ENCODE measurements around the gene TTC13. TPM values are rescaled to one million over a fixed set of nuclear protein-coding genes. Genes with fewer than 3 reads are reported as not detected.

Gene TTC13
- total and polyA plus RNA-seq, 2 of the 13 experiments (the other 11 are each of a cell fraction or from before 2014, with no cell fraction given), result 5.8 to 15.9 TPM

GRCh38 chr1:230978491-230979388 lies at the start of gene TTC13, which contains the start of gene ARV1 (continued):
- TF ChIP-seq ZNF646 (CRISPR knock-in tag; IDR thresholded peaks at IDR 0.05) (no peak), EP300 (IDR thresholded peaks at IDR 0.05; ENCODE audit: low read depth in 2 of 2, low read length in 2 of 2) (no peak), EP300 (CRISPR knock-in tag; IDR thresholded peaks at IDR 0.05; ENCODE audit: borderline replicate concordance) (0 out of 2 replicates have a peak, but pooled peaks have one; percentile 15), PRDM15 (CRISPR knock-in tag; IDR thresholded peaks at IDR 0.05) (peak; percentile 78), ZNF580 (CRISPR knock-in tag; IDR thresholded peaks at IDR 0.05; ENCODE audit: borderline replicate concordance, low read depth) (peak; percentile 82; the same call in 1 of the 2 replicates), GRHL1 (CRISPR knock-in tag; conservative IDR thresholded peaks at IDR 0.05) (no peak), ZBTB46 (CRISPR knock-in tag; IDR thresholded peaks at IDR 0.05; ENCODE audit: borderline replicate concordance) (no peak), EED (CRISPR knock-in tag; IDR thresholded peaks at IDR 0.05) (no peak; the same call in 1 of the 2 replicates), U2AF2 (IDR thresholded peaks at IDR 0.05; ENCODE audit: low read depth, low read length) (no peak), TBX2 (CRISPR knock-in tag; IDR thresholded peaks at IDR 0.05; ENCODE audit: borderline replicate concordance) (peak; percentile 79), ZNF883 (CRISPR knock-in tag; IDR thresholded peaks at IDR 0.05; ENCODE audit: not compliant biosample characterization) (peak; percentile 70), PHF8 (CRISPR knock-in tag; IDR thresholded peaks at IDR 0.05) (peak; percentile 91), SUZ12 (IDR thresholded peaks at IDR 0.05; ENCODE audit: low read depth, low read length) (peak; percentile 90)
